Sigmoid colon (tissue), 7 donors: Measurements from ENCODE around the gene GRAMD4. TPM values are rescaled to one million over a fixed set of nuclear protein-coding genes. Genes with fewer than 3 reads are reported as not detected.
A peak's percentile ranks its signal among the peaks of the same experiment; 100 is the strongest.

Experiments
- DNase-seq: peaks from one replicate; pipeline ENCODE4 v3.0.0-alpha.2; 2019
- H3K27ac ChIP-seq, 4 donors: fragments of 200-600 bp; sonication (generic); one replicate each; pipeline ENCODE4 v1.5.1; 2016 to 2019; ENCODE audit warnings: mild to moderate bottlenecking in 1 of 4
- H3K27me3 ChIP-seq, 3 donors: fragments of 200-600 bp; sonication (generic); one replicate each; pipeline ENCODE4 v1.5.1; 2019; ENCODE audit warnings: mild to moderate bottlenecking in 1 of 3
- H3K36me3 ChIP-seq, 4 donors: fragments of 200-600 bp; sonication (generic); one replicate each; pipeline ENCODE4 v1.5.1; 2016 to 2019
- H3K4me1 ChIP-seq, 4 donors: fragments of 200-600 bp; sonication (generic); one replicate each; pipeline ENCODE4 v1.5.1; 2017 to 2019
- H3K4me3 ChIP-seq, 4 donors: fragments of 200-600 bp; sonication (generic); one replicate each; pipeline ENCODE4 v1.5.1; 2017 to 2019; ENCODE audit warnings: mild to moderate bottlenecking in 2 of 4, moderate library complexity in 1 of 4
- H3K9me3 ChIP-seq, 4 donors: fragments of 200-600 bp in 3 of 4; sonication (generic) in 3 of 4; one replicate each; pipeline versions ENCODE4 v1.5.1 to v1.6.1; 2013 to 2019
- EP300 ChIP-seq, 4 donors: sonication (generic); formaldehyde crosslinking; IDR thresholded peaks; one replicate each; pipeline ENCODE4 v1.6.1; 2017; ENCODE audit warnings: antibody characterized with exemption in 4 of 4
- POLR2A ChIP-seq, 2 donors: fragments of 450-650 bp; IDR thresholded peaks; one replicate each; pipeline ENCODE4 v1.6.1; 2016; ENCODE audit warnings: antibody characterized with exemption in 2 of 2, mild to moderate bottlenecking in 2 of 2, moderate library complexity in 2 of 2
- POLR2AphosphoS5 ChIP-seq, 4 donors: sonication (generic); formaldehyde crosslinking; IDR thresholded peaks; one replicate each; pipeline ENCODE4 v1.6.1; 2017; ENCODE audit warnings: antibody characterized with exemption in 4 of 4
- WGBS, 2 donors: extraction: QIAGEN DNeasy Blood & Tissue Kit; methylation state at CpG; one replicate each; pipeline ENCODE4 v1.1.7; 2013; 5-methylcytosine and 5-hydroxymethylcytosine counted together
- intact Hi-C: fragments of 100-400 bp; cut with DNase I; formaldehyde crosslinking; loops from one replicate; pipeline ENCODE4 v1.15.1; 2023
- polyA plus RNA-seq, 3 donors: library from polyadenylated mRNA; stranded (reverse); fragments of 200-250 nt; gene quantifications; one replicate each; pipeline ENCODE4 v1.2.3, GENCODE V29; 2013
- total RNA-seq, 4 donors: library from RNA; depleted of rRNA; stranded (reverse); fragments of >200 nt; gene quantifications; one replicate each; pipeline ENCODE4 v1.1.0, GENCODE V29; 2016
- TF ChIP-seq, protein P1 (sequence below), 4 experiments: fragments of 450-650 bp in 3 of 4; fragments of 200-600 bp in 1 of 4; IDR thresholded peaks; one replicate each; pipeline ENCODE4 v1.5.1; 2016 to 2019; ENCODE audit warnings: antibody characterized with exemption in 4 of 4, mild to moderate bottlenecking in 3 of 4, moderate library complexity in 2 of 4
- donor health status: healthy with polysubstance abuse.
- donor health status: Bipolar disorder and iron deficiency.
- donor health status: healthy.

Gene GRAMD4
- total and polyA plus RNA-seq, 7 donors, result 11.6 to 57.2 (median 23.5) TPM

DNA sequence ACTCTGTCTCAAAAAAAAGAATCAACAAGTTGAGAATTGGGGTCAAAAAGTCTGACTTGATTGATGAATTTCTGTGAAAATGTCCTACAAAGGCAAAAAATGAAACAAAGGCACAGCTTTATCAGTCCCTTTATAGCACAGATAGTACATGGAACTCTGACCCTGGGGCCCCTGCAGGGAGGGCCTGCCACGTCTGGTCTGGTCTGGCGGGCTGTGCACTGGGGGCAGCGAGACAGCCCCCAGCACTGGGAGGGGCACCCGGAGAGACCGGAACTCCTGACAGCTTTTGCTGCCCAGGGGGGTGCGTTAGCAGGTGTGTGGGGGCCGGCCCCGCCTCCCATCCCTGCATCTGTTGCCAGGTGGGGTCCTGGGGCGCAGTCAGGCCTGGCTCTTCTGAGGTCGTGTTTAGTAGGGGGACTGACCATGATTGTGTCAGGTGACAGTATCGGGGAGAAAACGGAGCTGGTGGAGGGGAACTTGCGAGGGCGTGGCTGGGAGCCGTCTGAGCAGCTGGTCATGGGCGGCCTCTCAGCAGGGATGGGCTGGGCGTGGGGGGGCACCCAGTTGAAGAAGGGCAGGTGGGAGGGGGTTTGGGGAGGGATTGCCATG, 51.7 kb downstream of the GRAMD4 start:
- Histone ChIP-seq H3K4me1 (no peaks in the 10 kb centered on the region), H3K9me3 (no peaks in the 10 kb centered on the region), H3K27me3 (no peaks in the 10 kb centered on the region), H3K27ac (no peak overlapping the region), H3K4me3 (no peak overlapping the region), H3K36me3 (peaks cover 0 to 63% (median 12%) of the 10 kb centered on the region in 4 donors)
- TF ChIP-seq, protein P1, sequence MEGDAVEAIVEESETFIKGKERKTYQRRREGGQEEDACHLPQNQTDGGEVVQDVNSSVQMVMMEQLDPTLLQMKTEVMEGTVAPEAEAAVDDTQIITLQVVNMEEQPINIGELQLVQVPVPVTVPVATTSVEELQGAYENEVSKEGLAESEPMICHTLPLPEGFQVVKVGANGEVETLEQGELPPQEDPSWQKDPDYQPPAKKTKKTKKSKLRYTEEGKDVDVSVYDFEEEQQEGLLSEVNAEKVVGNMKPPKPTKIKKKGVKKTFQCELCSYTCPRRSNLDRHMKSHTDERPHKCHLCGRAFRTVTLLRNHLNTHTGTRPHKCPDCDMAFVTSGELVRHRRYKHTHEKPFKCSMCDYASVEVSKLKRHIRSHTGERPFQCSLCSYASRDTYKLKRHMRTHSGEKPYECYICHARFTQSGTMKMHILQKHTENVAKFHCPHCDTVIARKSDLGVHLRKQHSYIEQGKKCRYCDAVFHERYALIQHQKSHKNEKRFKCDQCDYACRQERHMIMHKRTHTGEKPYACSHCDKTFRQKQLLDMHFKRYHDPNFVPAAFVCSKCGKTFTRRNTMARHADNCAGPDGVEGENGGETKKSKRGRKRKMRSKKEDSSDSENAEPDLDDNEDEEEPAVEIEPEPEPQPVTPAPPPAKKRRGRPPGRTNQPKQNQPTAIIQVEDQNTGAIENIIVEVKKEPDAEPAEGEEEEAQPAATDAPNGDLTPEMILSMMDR (IDR thresholded peaks at IDR 0.05), result no peak
- TF ChIP-seq POLR2AphosphoS5 (IDR thresholded peaks at IDR 0.05) (no peak), EP300 (IDR thresholded peaks at IDR 0.05) (no peak), POLR2A (IDR thresholded peaks at IDR 0.05) (no peak)
- WGBS, 2 donors, result 29 to 63% methylated on average over 17 of the region's 17 CpGs
- DNase-seq, result no peak
- intact Hi-C loops, result no loop called here

DNA sequence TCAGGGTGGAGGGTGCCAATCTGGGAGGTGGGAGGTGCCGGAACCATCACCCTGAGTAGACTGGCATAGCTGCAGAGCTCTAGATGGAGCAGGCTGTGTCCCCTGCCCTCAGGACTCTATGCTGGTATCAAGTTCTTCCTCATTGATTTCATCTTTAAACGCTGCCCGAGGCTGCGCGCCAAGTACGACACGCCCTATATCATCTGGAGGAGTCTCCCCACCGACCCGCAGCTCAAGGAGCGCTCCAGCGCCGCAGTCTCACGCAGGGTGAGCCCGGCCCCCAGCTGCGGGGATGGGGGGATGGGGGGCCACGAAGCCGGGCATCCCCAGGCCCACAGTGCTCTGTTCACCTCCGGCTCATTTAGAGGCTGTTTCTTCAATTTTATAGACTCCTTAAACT, 52.5 kb downstream of the GRAMD4 start:
- WGBS, 2 donors, result 20 to 61% methylated on average over 18 of the region's 18 CpGs

DNA sequence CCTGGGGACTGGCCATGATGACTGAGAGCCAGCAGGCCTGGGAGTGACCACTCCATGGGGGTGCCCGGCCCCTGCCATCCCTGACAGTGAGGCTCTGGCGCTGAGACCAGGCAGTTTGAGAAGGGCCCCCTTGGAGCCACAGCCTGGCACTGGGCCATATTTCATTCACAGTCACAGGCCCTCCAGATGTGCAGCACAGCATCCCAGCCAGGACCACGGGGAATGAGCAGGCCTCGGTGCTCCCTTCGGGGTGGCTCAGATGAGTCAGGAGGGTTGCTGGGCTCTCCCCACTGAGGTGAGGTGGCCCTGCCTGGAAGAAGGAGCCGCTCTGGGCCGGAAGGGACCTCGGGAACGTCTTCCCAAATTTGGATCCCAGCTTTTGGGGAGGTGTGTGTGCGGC, 53.0 kb downstream of the GRAMD4 start:
- Histone ChIP-seq H3K36me3 (peaks cover 0 to 59% (median 7%) of the 10 kb centered on the region in 4 donors), H3K4me1 (no peaks in the 10 kb centered on the region), H3K4me3 (no peak overlapping the region), H3K27me3 (no peaks in the 10 kb centered on the region), H3K27ac (no peak overlapping the region), H3K9me3 (no peaks in the 10 kb centered on the region)
- TF ChIP-seq EP300 (IDR thresholded peaks at IDR 0.05), result no peak
- TF ChIP-seq, protein P1 (IDR thresholded peaks at IDR 0.05), result no peak
- no peak for TF ChIP-seq POLR2AphosphoS5 (IDR thresholded peaks at IDR 0.05)
- no peak for TF ChIP-seq POLR2A (IDR thresholded peaks at IDR 0.05)
- intact Hi-C loops, result no loop called here
- 83 to 94% methylated on average over 10 of the region's 10 CpGs for WGBS, 2 donors
- DNase-seq, result no peak

More for the DNA sequence above, 52.5 kb downstream of the GRAMD4 start:
- Histone ChIP-seq H3K36me3 (peaks cover 0 to 59% (median 10%) of the 10 kb centered on the region in 4 donors), H3K27me3 (no peaks in the 10 kb centered on the region), H3K9me3 (no peaks in the 10 kb centered on the region), H3K4me1 (no peaks in the 10 kb centered on the region), H3K27ac (no peak overlapping the region), H3K4me3 (no peak overlapping the region)
- no peak for DNase-seq
- TF ChIP-seq EP300 (IDR thresholded peaks at IDR 0.05), result no peak
- no peak for TF ChIP-seq POLR2A (IDR thresholded peaks at IDR 0.05)
- TF ChIP-seq, protein P1 (IDR thresholded peaks at IDR 0.05), result no peak
- TF ChIP-seq POLR2AphosphoS5 (IDR thresholded peaks at IDR 0.05), result no peak
- intact Hi-C loops, result no loop called here

DNA sequence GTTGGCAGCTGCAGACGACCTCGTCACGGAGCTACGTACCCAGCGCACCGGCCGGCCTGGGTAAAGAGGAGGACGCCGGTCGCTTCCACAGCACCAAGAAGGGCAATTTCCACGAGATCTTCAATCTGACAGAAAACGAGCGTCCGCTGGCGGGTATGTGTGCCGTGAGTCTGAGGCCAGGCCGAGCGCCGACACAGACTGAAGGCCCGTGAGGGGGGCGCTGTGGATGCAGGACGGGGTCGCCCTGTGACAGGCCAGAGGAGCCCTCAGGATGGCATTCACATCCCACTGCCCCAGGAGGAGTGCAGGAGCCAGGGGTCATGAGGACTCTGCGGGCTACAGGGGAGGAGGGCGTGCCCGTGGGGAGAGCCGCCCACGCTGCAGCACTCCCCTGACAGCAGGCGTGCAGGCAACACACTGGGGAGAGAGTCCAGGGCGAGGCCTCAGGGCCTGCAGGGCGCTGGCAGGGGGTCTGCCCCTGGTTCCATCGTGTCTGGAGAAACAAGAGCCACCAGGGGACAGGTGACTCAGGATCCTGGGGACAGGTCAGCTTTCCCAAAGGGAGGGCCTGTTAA, 53.6 kb downstream of the GRAMD4 start:
- Histone ChIP-seq H3K27me3 (no peaks in the 10 kb centered on the region), H3K36me3 (peaks cover 0 to 56% (median 5%) of the 10 kb centered on the region in 4 donors), H3K9me3 (no peaks in the 10 kb centered on the region), H3K4me3 (no peak overlapping the region), H3K4me1 (no peaks in the 10 kb centered on the region), H3K27ac (peak overlapping the region in 1 of 4 donors; percentile 35)
- intact Hi-C loops, result no loop called here
- TF ChIP-seq POLR2AphosphoS5 (IDR thresholded peaks at IDR 0.05) (no peak), EP300 (IDR thresholded peaks at IDR 0.05) (no peak), POLR2A (IDR thresholded peaks at IDR 0.05) (no peak)
- TF ChIP-seq, protein P1 (IDR thresholded peaks at IDR 0.05), result no peak
- DNase-seq, result no peak
- 75 to 89% methylated on average over 32 of the region's 32 CpGs for WGBS, 2 donors
